Measurements from ENCODE around the gene RESP18.

- TF ChIP-seq TAF1 (IDR thresholded peaks at IDR 0.05; ENCODE audit: low read depth, low read length), result no peak
- no peak for TF ChIP-seq POLR2AphosphoS5 (IDR thresholded peaks at IDR 0.05; ENCODE audit: low read depth, low read length)
- TF ChIP-seq POLR2A (IDR thresholded peaks at IDR 0.05; ENCODE audit: low read depth, low read length), result no peak
- no peak for TF ChIP-seq SPI1 (IDR thresholded peaks at IDR 0.05; ENCODE audit: low read depth, low read length)
- no peak for TF ChIP-seq POU2F2 (IDR thresholded peaks at IDR 0.05; ENCODE audit: low read depth, low read length)
Observed at GRCh38 chr2:219368690-219369191, 36.2 kb upstream of the RESP18 start.

Measured in GM12891 (cell line).